HEK293 (cell line): ENCODE measurements around the gene FAM193A.

Experiments used
- CTCF ChIA-PET: fragments of 350-600 bp; formaldehyde crosslinking; extraction: SDS; loops from one replicate; lab custom pipeline; 2021; ENCODE audit warnings: antibody characterized with exemption; lab: Yijun Ruan, JAX
- POLR2A ChIA-PET: fragments of 300-600 bp; formaldehyde crosslinking; extraction: SDS; loops from one replicate; lab custom pipeline; 2020; ENCODE audit warnings: antibody characterized with exemption, inconsistent platforms; lab: Yijun Ruan, JAX
- H3K27ac ChIP-seq: fragments of 200-500 bp; sonication (Bioruptor generic); 2 replicates; pipeline ENCODE4 v1.5.1; 2014; ENCODE audit warnings: low read depth, low read length, control low read depth, inconsistent platforms; ENCODE audit errors: extremely low read depth
- H3K36me3 ChIP-seq, 2 experiments: fragments of 200-500 bp in 1 of 2; sonication (Bioruptor generic) in 1 of 2; 1 replicate in 1 of 2; 2 replicates in 1 of 2; pipeline ENCODE4 v1.5.1; 2014 to 2017; ENCODE audit warnings: inconsistent platforms in 2 of 2, low read length in 2 of 2; ENCODE audit not compliant: control insufficient read depth in 2 of 2, insufficient read depth in 1 of 2
- H3K4me1 ChIP-seq: fragments of 200-500 bp; sonication (Bioruptor generic); 2 replicates; pipeline ENCODE4 v1.5.1; 2014; ENCODE audit warnings: mild to moderate bottlenecking, low read length, inconsistent platforms; ENCODE audit not compliant: control insufficient read depth, insufficient read depth
- H3K4me3 ChIP-seq: 2 replicates; pipeline ENCODE4 v1.5.1; 2011; ENCODE audit warnings: low read depth, mild to moderate bottlenecking, control low read depth, low read length, moderate library complexity
- H3K9me3 ChIP-seq: fragments of 200-500 bp; sonication (Bioruptor generic); 2 replicates; pipeline ENCODE4 v1.5.1; 2014; ENCODE audit warnings: low read depth, low read length, inconsistent platforms; ENCODE audit not compliant: control insufficient read depth, insufficient read depth
- EGR2 ChIP-seq: fragments of 450-650 bp; formaldehyde crosslinking; IDR thresholded peaks from 2 replicates; pipeline ENCODE4 v1.5.1; 2016; ENCODE audit warnings: low read depth, missing biosample characterization, missing genetic modification characterization
- HOXC10 ChIP-seq: sonication (generic); formaldehyde crosslinking; IDR thresholded peaks from 2 replicates; pipeline ENCODE4 v1.8.1; 2023; ENCODE audit warnings: mild to moderate bottlenecking, missing genetic modification reagents
- INSM2 ChIP-seq: fragments of 450-650 bp; formaldehyde crosslinking; IDR thresholded peaks from 2 replicates; pipeline ENCODE4 v1.5.1; 2016; ENCODE audit warnings: missing biosample characterization, missing genetic modification characterization
- PRDM1 ChIP-seq: fragments of 450-650 bp; formaldehyde crosslinking; IDR thresholded peaks from 2 replicates; pipeline ENCODE4; 2016; ENCODE audit warnings: missing biosample characterization, missing genetic modification characterization
- REPIN1 ChIP-seq: fragments of 450-650 bp; formaldehyde crosslinking; IDR thresholded peaks from 2 replicates; pipeline ENCODE4 v1.5.1; 2017; ENCODE audit warnings: missing biosample characterization, missing genetic modification characterization, low read depth
- SP3 ChIP-seq: fragments of 450-650 bp; formaldehyde crosslinking; IDR thresholded peaks from 2 replicates; pipeline ENCODE4 v1.5.1; 2016; ENCODE audit warnings: missing biosample characterization, missing genetic modification characterization
- ZFHX2 ChIP-seq: fragments of 450-650 bp; formaldehyde crosslinking; conservative IDR thresholded peaks from 2 replicates; pipeline ENCODE4 v1.5.1; 2016; ENCODE audit warnings: missing biosample characterization, missing genetic modification characterization
- ZNF10 ChIP-seq: fragments of 450-650 bp; formaldehyde crosslinking; IDR thresholded peaks from 2 replicates; pipeline ENCODE4 v1.5.1; 2017; ENCODE audit warnings: missing biosample characterization, missing genetic modification characterization
- ZNF175 ChIP-seq: fragments of 450-650 bp; formaldehyde crosslinking; IDR thresholded peaks from 2 replicates; pipeline ENCODE4 v1.5.1; 2016; ENCODE audit warnings: missing biosample characterization, missing genetic modification characterization
- ZNF2 ChIP-seq: fragments of 450-650 bp; formaldehyde crosslinking; IDR thresholded peaks from 2 replicates; pipeline ENCODE4 v1.5.1; 2016; ENCODE audit warnings: missing biosample characterization, missing genetic modification characterization
- ZNF239 ChIP-seq: fragments of 450-650 bp; formaldehyde crosslinking; IDR thresholded peaks from 2 replicates; pipeline ENCODE4 v1.5.1; 2016; ENCODE audit warnings: missing biosample characterization, missing genetic modification characterization
- ZNF24 ChIP-seq: fragments of 450-650 bp; formaldehyde crosslinking; IDR thresholded peaks from 2 replicates; pipeline ENCODE4 v1.5.1; 2016; ENCODE audit warnings: missing biosample characterization, missing genetic modification characterization
- ZNF354C ChIP-seq: fragments of 450-650 bp; formaldehyde crosslinking; IDR thresholded peaks from 2 replicates; pipeline ENCODE4 v1.5.1; 2016; ENCODE audit warnings: missing biosample characterization, missing genetic modification characterization, low read depth, borderline replicate concordance
- ZNF501 ChIP-seq: fragments of 450-650 bp; formaldehyde crosslinking; IDR thresholded peaks from 2 replicates; pipeline ENCODE4 v1.5.1; 2016; ENCODE audit warnings: missing biosample characterization, missing genetic modification characterization
- ZNF514 ChIP-seq: fragments of 450-650 bp; formaldehyde crosslinking; IDR thresholded peaks from 2 replicates; pipeline ENCODE4 v1.5.1; 2016; ENCODE audit warnings: missing biosample characterization, missing genetic modification characterization
- ZNF548 ChIP-seq: fragments of 450-650 bp; formaldehyde crosslinking; IDR thresholded peaks from 2 replicates; pipeline ENCODE4 v1.5.1; 2016; ENCODE audit warnings: missing biosample characterization, missing genetic modification characterization
- ZNF623 ChIP-seq: fragments of 450-650 bp; formaldehyde crosslinking; IDR thresholded peaks from 2 replicates; pipeline ENCODE4 v1.5.1; 2016; ENCODE audit warnings: missing biosample characterization, missing genetic modification characterization
- ZNF707 ChIP-seq: fragments of 450-650 bp; formaldehyde crosslinking; IDR thresholded peaks from 2 replicates; pipeline ENCODE4 v1.5.1; 2016; ENCODE audit warnings: missing biosample characterization, missing genetic modification characterization
- ZNF768 ChIP-seq: fragments of 450-650 bp; formaldehyde crosslinking; IDR thresholded peaks from 2 replicates; pipeline ENCODE4 v1.5.1; 2018; ENCODE audit warnings: missing biosample characterization, mild to moderate bottlenecking, missing genetic modification characterization
- TF ChIP-seq, protein P1 (sequence below): fragments of 450-650 bp; formaldehyde crosslinking; conservative IDR thresholded peaks from 2 replicates; pipeline ENCODE4 v1.5.1; 2016; ENCODE audit warnings: low read depth, missing biosample characterization, missing genetic modification characterization
- TF ChIP-seq, protein P2 (sequence below): fragments of 450-650 bp; formaldehyde crosslinking; IDR thresholded peaks from 2 replicates; pipeline ENCODE4 v1.5.1; 2017; ENCODE audit warnings: missing biosample characterization, mild to moderate bottlenecking, missing genetic modification characterization, moderate library complexity

FAM193A gene

DNA sequence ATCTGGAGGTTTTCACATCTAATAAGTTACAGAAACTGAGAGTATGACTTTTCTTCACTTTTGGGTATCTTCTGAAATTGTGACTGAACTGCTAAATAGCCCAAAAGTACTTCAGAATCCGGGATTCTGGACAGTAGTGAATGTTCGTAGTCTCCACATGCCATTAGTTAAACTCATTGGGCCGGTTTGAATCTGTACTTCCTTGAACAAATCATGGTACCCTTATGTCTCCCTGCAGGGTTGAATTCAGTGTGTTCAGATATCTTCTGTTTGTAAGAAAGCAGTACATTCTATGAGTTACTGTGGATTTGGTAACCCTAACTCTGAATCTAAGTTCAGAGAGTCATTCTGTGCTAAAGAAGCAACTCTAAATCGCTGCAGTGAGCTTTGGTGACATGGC lies 33.6 kb downstream of the FAM193A start:
- Histone ChIP-seq H3K4me3 (no peak overlapping the region), H3K4me1 (no peaks in the 10 kb centered on the region), H3K9me3 (no peaks in the 10 kb centered on the region), H3K27ac (no peak overlapping the region), H3K36me3 (peaks cover 0 to 12% of the 10 kb centered on the region in 2 experiments; a peak in 2 of 3 replicates)
- no peak for TF ChIP-seq INSM2
- TF ChIP-seq ZNF548 (tag by site-specific recombination): no peak
- no peak for TF ChIP-seq ZNF175 (tag by site-specific recombination)
- no peak for TF ChIP-seq ZNF10 (tag by site-specific recombination)
- TF ChIP-seq ZNF768: no peak
- no peak for TF ChIP-seq ZFHX2
- no peak for TF ChIP-seq HOXC10 (CRISPR knock-in tag)
- TF ChIP-seq ZNF514 (tag by site-specific recombination): no peak
- TF ChIP-seq ZNF239: no peak
- ChIA-PET POLR2A (interaction anchor here (0.5 kb wide), 1 partner anchor 156 kb away, joined by 4 read pairs; no protein-coding TSS in a partner anchor), CTCF (no interaction called here)

DNA sequence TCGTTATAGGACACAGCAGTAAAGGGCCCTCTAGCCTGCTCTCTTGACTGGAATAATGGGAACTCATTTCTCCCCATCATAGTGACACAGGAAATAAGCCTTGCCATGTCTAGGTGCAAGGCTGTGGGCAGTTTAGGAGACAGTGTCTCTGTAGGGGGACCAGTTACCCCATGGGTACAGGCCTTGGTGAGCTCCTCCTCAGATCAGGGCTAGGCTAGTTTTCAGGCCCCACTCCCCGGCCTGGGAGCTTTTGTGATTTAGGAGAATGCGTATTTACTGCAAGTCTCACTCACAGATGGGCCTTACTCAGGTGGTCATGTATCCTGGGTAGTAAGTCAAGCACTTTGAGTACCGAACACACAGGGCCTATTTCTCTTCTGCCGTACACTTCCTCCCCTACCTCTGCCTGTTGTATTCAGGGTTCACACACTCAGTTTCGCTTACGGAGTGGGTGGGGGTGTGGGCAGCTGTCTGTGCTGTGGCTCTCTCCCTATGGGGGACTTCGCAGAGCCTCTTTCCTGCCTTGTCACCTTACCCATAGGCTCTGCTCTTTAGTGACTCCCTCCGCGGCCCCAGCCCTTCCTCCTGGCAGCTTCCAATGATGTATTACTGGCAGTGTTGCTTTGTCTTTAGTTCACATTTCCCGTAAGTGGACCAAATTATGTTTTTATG lies 34.2 kb downstream of the FAM193A start:
- CTCF ChIA-PET: no interaction called here
- Histone ChIP-seq H3K36me3 (peaks cover 0 to 12% of the 10 kb centered on the region in 2 experiments; a peak in 2 of 3 replicates), H3K4me1 (no peaks in the 10 kb centered on the region), H3K9me3 (no peaks in the 10 kb centered on the region), H3K27ac (no peak overlapping the region), H3K4me3 (no peak overlapping the region)
- TF ChIP-seq ZFHX2 (peak; percentile 57), EGR2 (tag by site-specific recombination) (0 out of 2 replicates have a peak, but pooled peaks have one; percentile 40), PRDM1 (no peak)
- POLR2A ChIA-PET: no interaction called here

DNA sequence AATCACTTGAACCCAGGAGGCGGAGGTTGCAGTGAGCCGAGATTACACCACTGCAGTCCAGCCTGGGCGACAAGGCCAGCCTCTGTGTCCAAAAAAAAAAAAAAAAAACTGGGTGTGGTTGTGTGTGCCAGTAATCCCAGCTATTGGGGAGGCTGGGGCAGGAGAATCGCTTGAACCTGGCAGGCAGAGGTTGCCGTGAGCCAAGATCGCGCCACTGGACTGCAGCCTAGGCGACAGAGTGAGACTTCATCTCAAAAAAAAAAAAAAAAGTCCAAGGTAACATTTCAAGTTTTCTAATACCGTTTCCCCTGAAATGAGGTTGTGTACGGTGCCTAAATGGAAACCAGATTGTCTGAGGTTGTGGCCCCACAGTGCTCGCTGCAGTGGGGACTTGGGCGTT lies 35.6 kb downstream of the FAM193A start:
- Histone ChIP-seq H3K27ac (no peak overlapping the region), H3K4me1 (no peaks in the 10 kb centered on the region), H3K4me3 (no peak overlapping the region), H3K36me3 (peaks cover 0 to 12% of the 10 kb centered on the region in 2 experiments; a peak in 1 of 3 replicates), H3K9me3 (no peaks in the 10 kb centered on the region)
- POLR2A ChIA-PET: no interaction called here
- CTCF ChIA-PET: interaction anchor here (0.6 kb wide), 1 partner anchor 64 kb away, joined by 6 read pairs; no protein-coding TSS in a partner anchor
- no peak for TF ChIP-seq ZNF623 (tag by site-specific recombination)
- TF ChIP-seq ZNF707: no peak
- no peak for TF ChIP-seq INSM2
- TF ChIP-seq SP3: no peak
- TF ChIP-seq, protein P1, sequence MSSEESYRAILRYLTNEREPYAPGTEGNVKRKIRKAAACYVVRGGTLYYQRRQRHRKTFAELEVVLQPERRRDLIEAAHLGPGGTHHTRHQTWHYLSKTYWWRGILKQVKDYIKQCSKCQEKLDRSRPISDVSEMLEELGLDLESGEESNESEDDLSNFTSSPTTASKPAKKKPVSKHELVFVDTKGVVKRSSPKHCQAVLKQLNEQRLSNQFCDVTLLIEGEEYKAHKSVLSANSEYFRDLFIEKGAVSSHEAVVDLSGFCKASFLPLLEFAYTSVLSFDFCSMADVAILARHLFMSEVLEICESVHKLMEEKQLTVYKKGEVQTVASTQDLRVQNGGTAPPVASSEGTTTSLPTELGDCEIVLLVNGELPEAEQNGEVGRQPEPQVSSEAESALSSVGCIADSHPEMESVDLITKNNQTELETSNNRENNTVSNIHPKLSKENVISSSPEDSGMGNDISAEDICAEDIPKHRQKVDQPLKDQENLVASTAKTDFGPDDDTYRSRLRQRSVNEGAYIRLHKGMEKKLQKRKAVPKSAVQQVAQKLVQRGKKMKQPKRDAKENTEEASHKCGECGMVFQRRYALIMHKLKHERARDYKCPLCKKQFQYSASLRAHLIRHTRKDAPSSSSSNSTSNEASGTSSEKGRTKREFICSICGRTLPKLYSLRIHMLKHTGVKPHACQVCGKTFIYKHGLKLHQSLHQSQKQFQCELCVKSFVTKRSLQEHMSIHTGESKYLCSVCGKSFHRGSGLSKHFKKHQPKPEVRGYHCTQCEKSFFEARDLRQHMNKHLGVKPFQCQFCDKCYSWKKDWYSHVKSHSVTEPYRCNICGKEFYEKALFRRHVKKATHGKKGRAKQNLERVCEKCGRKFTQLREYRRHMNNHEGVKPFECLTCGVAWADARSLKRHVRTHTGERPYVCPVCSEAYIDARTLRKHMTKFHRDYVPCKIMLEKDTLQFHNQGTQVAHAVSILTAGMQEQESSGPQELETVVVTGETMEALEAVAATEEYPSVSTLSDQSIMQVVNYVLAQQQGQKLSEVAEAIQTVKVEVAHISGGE: no peak
- TF ChIP-seq, protein P2, sequence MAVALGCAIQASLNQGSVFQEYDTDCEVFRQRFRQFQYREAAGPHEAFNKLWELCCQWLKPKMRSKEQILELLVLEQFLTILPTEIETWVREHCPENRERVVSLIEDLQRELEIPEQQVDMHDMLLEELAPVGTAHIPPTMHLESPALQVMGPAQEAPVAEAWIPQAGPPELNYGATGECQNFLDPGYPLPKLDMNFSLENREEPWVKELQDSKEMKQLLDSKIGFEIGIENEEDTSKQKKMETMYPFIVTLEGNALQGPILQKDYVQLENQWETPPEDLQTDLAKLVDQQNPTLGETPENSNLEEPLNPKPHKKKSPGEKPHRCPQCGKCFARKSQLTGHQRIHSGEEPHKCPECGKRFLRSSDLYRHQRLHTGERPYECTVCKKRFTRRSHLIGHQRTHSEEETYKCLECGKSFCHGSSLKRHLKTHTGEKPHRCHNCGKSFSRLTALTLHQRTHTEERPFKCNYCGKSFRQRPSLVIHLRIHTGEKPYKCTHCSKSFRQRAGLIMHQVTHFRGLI (tag by site-specific recombination): no peak
- no peak for TF ChIP-seq ZNF354C (tag by site-specific recombination)
- no peak for TF ChIP-seq ZNF501 (tag by site-specific recombination)
- no peak for TF ChIP-seq ZNF24 (tag by site-specific recombination)
- no peak for TF ChIP-seq REPIN1 (tag by site-specific recombination)
- TF ChIP-seq ZNF2: no peak
